A204.1 (cell line): ENCODE data around the gene ADAMTS16.

Experiments
- FAIRE-seq: peaks from 2 replicates; lab custom pipeline; 2012; peaks lifted over from hg19 to GRCh38; lab: Jason Lieb, UNC

ADAMTS16 gene

GRCh38 chr5:5141625-5142525 lies 1.7 kb downstream of the ADAMTS16 start:
- FAIRE-seq: peak; percentile 83

- FAIRE-seq: no peak
Measured at GRCh38 chr5:5144441-5144840, 4.3 kb downstream of the ADAMTS16 start.

GRCh38 chr5:5145651-5146529 lies 5.8 kb downstream of the ADAMTS16 start:
- no peak for FAIRE-seq

- no peak for FAIRE-seq
Measured at GRCh38 chr5:5146530-5147160, 6.5 kb downstream of the ADAMTS16 start.

GRCh38 chr5:5149154-5149553 lies 9.0 kb downstream of the ADAMTS16 start:
- no peak for FAIRE-seq

- no peak for FAIRE-seq
Measured at GRCh38 chr5:5150667-5151066, 10.5 kb downstream of the ADAMTS16 start.

GRCh38 chr5:5154733-5155132 lies 14.6 kb downstream of the ADAMTS16 start:
- FAIRE-seq: no peak

GRCh38 chr5:5155617-5156016 lies 15.5 kb downstream of the ADAMTS16 start:
- no peak for FAIRE-seq

GRCh38 chr5:5156471-5157082 lies 16.4 kb downstream of the ADAMTS16 start:
- no peak for FAIRE-seq

GRCh38 chr5:5158472-5158895 lies 18.4 kb downstream of the ADAMTS16 start:
- no peak for FAIRE-seq

GRCh38 chr5:5159282-5160103 lies 19.4 kb downstream of the ADAMTS16 start:
- FAIRE-seq: no peak

GRCh38 chr5:5164163-5164562 lies 24.0 kb downstream of the ADAMTS16 start:
- FAIRE-seq: no peak

GRCh38 chr5:5165541-5166002 lies 25.4 kb downstream of the ADAMTS16 start:
- no peak for FAIRE-seq

- no peak for FAIRE-seq
Measured at GRCh38 chr5:5169466-5169865, 29.3 kb downstream of the ADAMTS16 start.

GRCh38 chr5:5178136-5178535 lies 38.0 kb downstream of the ADAMTS16 start:
- no peak for FAIRE-seq

GRCh38 chr5:5178580-5178979 lies 38.5 kb downstream of the ADAMTS16 start:
- no peak for FAIRE-seq

- FAIRE-seq: no peak
Measured at GRCh38 chr5:5179079-5179478, 38.9 kb downstream of the ADAMTS16 start.

GRCh38 chr5:5179597-5179996 lies 39.5 kb downstream of the ADAMTS16 start:
- no peak for FAIRE-seq

GRCh38 chr5:5181650-5182324 lies 41.7 kb downstream of the ADAMTS16 start:
- FAIRE-seq: no peak

- FAIRE-seq: no peak
Measured at GRCh38 chr5:5182508-5183188, 42.5 kb downstream of the ADAMTS16 start.
